ENCODE measurements around the gene ZNHIT6.

The ZNHIT6 gene

DNA sequence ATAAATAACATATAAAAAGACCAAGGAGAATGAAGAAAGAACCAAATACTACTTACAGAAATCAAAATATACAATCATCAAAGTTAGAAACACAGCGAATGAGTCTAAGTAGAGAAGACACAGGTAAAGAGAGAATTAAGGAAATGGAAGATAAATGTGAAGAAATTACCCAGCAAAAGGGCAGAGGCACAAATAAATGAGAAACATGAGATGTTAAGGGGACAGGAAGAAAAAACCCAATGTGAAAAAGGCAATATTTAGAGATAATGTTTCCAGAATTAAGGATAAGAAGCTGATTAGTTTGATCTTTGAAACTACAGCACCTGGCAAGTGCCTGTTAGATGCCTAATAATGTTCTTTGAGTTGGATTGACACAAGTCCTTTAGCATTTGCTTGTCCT is 86.8 kb downstream of the ZNHIT6 start:
- Histone ChIP-seq H3K27me3 (ENCODE audit: insufficient read depth, low read length) (no peaks in the 10 kb centered on the region), H3K36me3 (ENCODE audit: insufficient read depth, low read length) (peaks cover 37% of the 10 kb centered on the region), H3K79me2 (ENCODE audit: control insufficient read depth, insufficient read depth, low read length, unreplicated experiment) (no peaks in the 10 kb centered on the region), H2AFZ (ENCODE audit: low read length, unreplicated experiment) (no peak overlapping the region), H3K4me1 (ENCODE audit: control insufficient read depth, insufficient read depth, low read length, unreplicated experiment) (peaks cover 21% of the 10 kb centered on the region), H3K27ac (ENCODE audit: low read depth, low read length) (no peak overlapping the region), H3K4me3 (ENCODE audit: low read depth, low read length) (no peak overlapping the region)

DNA sequence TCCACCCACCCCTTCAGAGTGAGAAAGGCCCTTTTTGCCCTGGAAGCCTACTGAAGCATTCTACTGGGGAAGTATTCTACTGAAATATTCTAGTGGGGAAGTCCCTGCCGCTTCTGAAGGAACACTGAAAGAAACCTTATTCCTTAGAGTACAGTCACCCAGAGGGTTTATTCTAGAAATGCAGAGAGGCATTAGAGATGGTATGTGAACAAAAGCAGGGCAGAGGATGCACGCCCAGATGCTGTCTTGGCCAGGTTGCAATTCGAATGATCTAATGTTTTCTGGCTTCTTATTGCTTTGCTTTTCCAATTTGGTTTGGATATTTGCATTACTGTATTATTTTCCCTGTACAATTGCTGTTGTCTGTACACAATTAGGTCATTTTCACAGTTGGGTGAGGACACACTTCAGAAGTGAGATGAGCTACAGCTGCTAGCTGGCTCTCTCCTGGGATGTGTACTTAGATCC is 90.6 kb downstream of the ZNHIT6 start:
- Histone ChIP-seq H3K79me2 (ENCODE audit: control insufficient read depth, insufficient read depth, low read length, unreplicated experiment) (no peaks in the 10 kb centered on the region), H3K4me3 (ENCODE audit: low read depth, low read length) (no peak overlapping the region), H3K36me3 (ENCODE audit: insufficient read depth, low read length) (peaks cover 27% of the 10 kb centered on the region), H2AFZ (ENCODE audit: low read length, unreplicated experiment) (no peak overlapping the region), H3K4me1 (ENCODE audit: control insufficient read depth, insufficient read depth, low read length, unreplicated experiment) (peaks cover 29% of the 10 kb centered on the region), H3K27me3 (ENCODE audit: insufficient read depth, low read length) (no peaks in the 10 kb centered on the region), H3K27ac (ENCODE audit: low read depth, low read length) (peak overlapping the region; percentile 39)

DNA sequence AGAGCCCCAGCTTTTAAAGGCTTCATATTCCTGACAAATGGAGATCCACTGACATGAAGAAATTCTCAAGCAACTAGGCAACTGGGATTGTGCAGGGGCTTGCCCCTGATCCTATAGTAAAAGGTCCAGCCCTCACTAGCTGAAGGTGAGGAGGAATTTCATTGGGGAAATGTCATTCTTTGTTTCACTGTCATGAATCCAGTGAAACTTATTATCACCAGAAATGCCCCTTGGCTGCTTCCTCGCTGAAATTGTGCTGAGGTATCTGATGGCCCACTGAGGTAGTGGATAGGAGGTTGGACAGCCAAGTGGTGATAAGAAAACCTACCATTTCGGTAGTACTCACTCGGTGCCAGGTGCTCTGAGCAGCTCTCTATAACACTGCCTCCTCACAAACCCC is 91.5 kb downstream of the ZNHIT6 start:
- no peak overlapping the region for H3K4me3 ChIP-seq (ENCODE audit: low read depth, low read length)
- H3K27me3 ChIP-seq (ENCODE audit: insufficient read depth, low read length): no peaks in the 10 kb centered on the region
- H2AFZ ChIP-seq (ENCODE audit: low read length, unreplicated experiment): no peak overlapping the region
- H3K4me1 ChIP-seq (ENCODE audit: control insufficient read depth, insufficient read depth, low read length, unreplicated experiment): peaks cover 34% of the 10 kb centered on the region
- H3K79me2 ChIP-seq (ENCODE audit: control insufficient read depth, insufficient read depth, low read length, unreplicated experiment): no peaks in the 10 kb centered on the region
- H3K27ac ChIP-seq (ENCODE audit: low read depth, low read length): no peak overlapping the region
- peaks cover 18% of the 10 kb centered on the region for H3K36me3 ChIP-seq (ENCODE audit: insufficient read depth, low read length)

DNA sequence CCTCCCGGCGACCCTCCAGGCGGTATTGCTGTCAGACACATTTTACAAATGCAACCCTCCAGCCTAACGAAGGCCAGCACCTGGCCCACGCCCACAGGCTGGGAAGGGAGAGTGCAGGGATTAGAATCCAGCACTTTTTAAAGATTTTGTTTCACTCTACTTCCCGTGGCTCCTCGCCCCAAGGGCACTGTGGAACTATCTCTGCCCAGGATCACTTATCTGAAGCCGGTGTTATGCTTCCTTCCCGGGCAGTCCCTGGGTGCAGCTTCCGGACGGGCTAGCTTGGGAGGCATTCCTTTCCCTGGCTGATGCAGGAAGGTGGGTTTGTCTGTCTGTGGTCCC is 91.9 kb downstream of the ZNHIT6 start:
- Histone ChIP-seq H3K36me3 (ENCODE audit: insufficient read depth, low read length) (peaks cover 14% of the 10 kb centered on the region), H2AFZ (ENCODE audit: low read length, unreplicated experiment) (no peak overlapping the region), H3K4me1 (ENCODE audit: control insufficient read depth, insufficient read depth, low read length, unreplicated experiment) (peaks cover 38% of the 10 kb centered on the region), H3K27me3 (ENCODE audit: insufficient read depth, low read length) (no peaks in the 10 kb centered on the region), H3K79me2 (ENCODE audit: control insufficient read depth, insufficient read depth, low read length, unreplicated experiment) (no peaks in the 10 kb centered on the region), H3K27ac (ENCODE audit: low read depth, low read length) (no peak overlapping the region), H3K4me3 (ENCODE audit: low read depth, low read length) (no peak overlapping the region)

DNA sequence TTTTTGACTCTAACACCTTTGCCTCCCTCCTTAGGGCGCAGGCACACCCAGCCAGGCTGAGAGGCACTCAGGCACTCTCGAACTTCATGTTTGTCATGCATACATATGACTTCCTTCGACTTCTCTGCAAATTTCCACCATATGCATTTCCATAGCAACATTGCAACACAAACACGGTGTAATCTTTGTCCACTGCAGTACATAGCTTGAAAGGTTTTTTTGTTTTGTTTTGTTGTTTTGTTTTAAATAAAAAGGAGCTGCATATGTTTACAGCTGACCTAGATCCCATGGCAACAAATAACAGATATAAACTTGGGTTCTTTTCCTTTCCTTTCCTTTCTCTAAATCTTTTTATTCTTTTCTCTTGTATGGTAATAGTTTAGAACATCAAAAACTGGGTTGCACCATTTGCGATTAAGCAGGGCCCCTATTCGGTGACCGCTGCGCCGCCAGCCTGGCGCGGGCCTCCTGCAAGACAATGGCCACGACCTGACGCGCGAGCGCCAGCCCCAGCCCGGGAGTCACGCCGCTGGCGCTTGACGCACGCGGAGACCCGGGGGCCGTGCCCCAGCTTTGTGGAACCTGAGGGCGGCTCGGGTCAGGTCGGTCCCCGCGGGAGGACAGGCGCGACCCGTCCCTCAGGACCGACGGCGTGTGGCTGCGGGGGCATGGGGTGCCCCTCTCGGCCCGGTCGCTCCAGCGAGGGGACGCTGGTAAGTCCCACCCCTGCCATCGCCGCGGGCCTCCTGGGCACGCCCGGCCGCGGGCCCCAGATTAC is 92.5 kb downstream of the ZNHIT6 start:
- H3K4me1 ChIP-seq (ENCODE audit: control insufficient read depth, insufficient read depth, low read length, unreplicated experiment): peaks cover 43% of the 10 kb centered on the region
- H3K27ac ChIP-seq (ENCODE audit: low read depth, low read length): no peak overlapping the region
- H3K79me2 ChIP-seq (ENCODE audit: control insufficient read depth, insufficient read depth, low read length, unreplicated experiment): no peaks in the 10 kb centered on the region
- no peaks in the 10 kb centered on the region for H3K27me3 ChIP-seq (ENCODE audit: insufficient read depth, low read length)
- H3K4me3 ChIP-seq (ENCODE audit: low read depth, low read length): no peak overlapping the region
- H3K36me3 ChIP-seq (ENCODE audit: insufficient read depth, low read length): peaks cover 9% of the 10 kb centered on the region
- no peak overlapping the region for H2AFZ ChIP-seq (ENCODE audit: low read length, unreplicated experiment)

DNA sequence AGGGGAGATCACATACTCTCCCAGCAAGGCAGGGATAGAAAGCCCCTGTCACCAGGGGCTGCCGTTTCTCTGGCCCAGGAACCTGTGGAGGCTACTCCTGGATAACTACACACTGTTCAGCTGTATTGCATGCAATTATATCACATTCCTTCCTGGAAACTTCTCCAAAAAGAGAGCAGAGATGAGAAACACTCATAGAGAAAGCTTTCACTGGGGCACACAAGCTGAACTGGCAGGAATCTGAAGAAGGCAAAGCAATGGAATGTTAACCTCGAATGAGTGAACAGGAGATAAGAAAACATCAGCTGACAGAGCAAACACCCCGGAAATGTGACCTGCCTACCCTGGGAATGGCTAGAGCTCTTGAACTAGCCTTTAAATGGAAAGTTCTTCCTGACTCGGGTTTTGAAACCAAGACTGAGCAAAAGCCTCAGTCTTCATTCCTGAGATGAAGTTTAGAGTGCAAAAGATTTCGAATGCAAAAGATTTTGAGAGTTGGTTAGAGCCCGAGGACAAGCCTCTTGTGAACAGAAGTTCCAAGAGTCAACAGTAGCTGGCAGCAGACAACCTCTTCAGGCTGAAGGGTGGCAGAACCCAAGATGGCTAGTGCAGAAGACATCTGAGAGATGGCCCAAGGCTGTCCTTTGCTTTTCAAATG is 95.4 kb downstream of the ZNHIT6 start:
- Histone ChIP-seq H3K4me1 (ENCODE audit: control insufficient read depth, insufficient read depth, low read length, unreplicated experiment) (peaks cover 71% of the 10 kb centered on the region), H3K27ac (ENCODE audit: low read depth, low read length) (peak overlapping the region; percentile 99), H2AFZ (ENCODE audit: low read length, unreplicated experiment) (peak overlapping the region; percentile 57)

DNA sequence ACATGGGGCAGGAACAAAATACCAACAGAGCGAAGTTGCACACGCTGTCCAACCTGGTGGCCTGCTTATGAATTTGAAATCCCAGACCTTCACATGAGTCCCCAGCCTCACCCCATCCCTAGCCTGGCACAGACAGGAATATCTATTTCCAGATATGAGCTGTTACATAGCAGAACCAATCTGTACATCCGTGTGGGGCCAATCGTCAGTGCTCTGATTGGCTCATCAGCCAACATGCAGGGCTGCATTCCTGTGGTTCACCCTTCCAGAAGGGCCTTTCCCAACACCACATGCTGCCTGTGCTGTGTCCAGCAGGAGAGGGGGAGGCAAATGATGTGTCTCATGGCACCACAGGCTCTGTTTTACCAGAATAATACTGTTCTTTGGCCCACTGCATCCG is 96.4 kb downstream of the ZNHIT6 start:
- Histone ChIP-seq H3K27ac (ENCODE audit: low read depth, low read length) (peak overlapping the region; percentile 99), H3K4me1 (ENCODE audit: control insufficient read depth, insufficient read depth, low read length, unreplicated experiment) (peaks cover 72% of the 10 kb centered on the region), H3K79me2 (ENCODE audit: control insufficient read depth, insufficient read depth, low read length, unreplicated experiment) (no peaks in the 10 kb centered on the region), H3K36me3 (ENCODE audit: insufficient read depth, low read length) (peaks cover 3% of the 10 kb centered on the region), H2AFZ (ENCODE audit: low read length, unreplicated experiment) (no peak overlapping the region), H3K4me3 (ENCODE audit: low read depth, low read length) (peak overlapping the region; percentile 39; the same call in 1 of the 2 replicates), H3K27me3 (ENCODE audit: insufficient read depth, low read length) (no peaks in the 10 kb centered on the region)

More for the DNA sequence above, 95.4 kb downstream of the ZNHIT6 start:
- Histone ChIP-seq H3K36me3 (ENCODE audit: insufficient read depth, low read length) (peaks cover 3% of the 10 kb centered on the region), H3K79me2 (ENCODE audit: control insufficient read depth, insufficient read depth, low read length, unreplicated experiment) (no peaks in the 10 kb centered on the region), H3K4me3 (ENCODE audit: low read depth, low read length) (peak overlapping the region; percentile 41), H3K27me3 (ENCODE audit: insufficient read depth, low read length) (no peaks in the 10 kb centered on the region)

DNA sequence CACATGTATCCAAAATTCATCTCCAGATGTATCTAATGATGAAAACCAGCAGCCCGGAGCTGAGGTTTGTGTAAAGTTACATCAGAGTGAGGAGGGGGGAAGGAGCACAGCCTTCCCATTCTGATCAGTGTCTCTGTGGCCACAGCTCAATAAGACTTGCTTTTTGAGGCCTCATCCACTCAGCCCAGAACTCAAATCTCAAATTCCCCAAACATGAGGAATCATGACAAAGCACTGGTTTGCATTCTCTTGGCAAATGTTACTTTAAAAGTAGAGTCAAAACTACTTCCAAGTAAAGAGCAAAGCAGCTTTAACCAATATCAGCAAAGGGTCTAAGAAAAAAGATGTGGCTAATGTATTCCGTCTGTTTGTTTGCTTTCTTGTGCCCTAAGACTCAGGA is 96.8 kb downstream of the ZNHIT6 start:
- Histone ChIP-seq H3K4me1 (ENCODE audit: control insufficient read depth, insufficient read depth, low read length, unreplicated experiment) (peaks cover 77% of the 10 kb centered on the region), H2AFZ (ENCODE audit: low read length, unreplicated experiment) (no peak overlapping the region), H3K36me3 (ENCODE audit: insufficient read depth, low read length) (peaks cover 3% of the 10 kb centered on the region), H3K27me3 (ENCODE audit: insufficient read depth, low read length) (no peaks in the 10 kb centered on the region), H3K27ac (ENCODE audit: low read depth, low read length) (peak overlapping the region; percentile 99), H3K4me3 (ENCODE audit: low read depth, low read length) (peak overlapping the region; percentile 39), H3K79me2 (ENCODE audit: control insufficient read depth, insufficient read depth, low read length, unreplicated experiment) (no peaks in the 10 kb centered on the region)

DNA sequence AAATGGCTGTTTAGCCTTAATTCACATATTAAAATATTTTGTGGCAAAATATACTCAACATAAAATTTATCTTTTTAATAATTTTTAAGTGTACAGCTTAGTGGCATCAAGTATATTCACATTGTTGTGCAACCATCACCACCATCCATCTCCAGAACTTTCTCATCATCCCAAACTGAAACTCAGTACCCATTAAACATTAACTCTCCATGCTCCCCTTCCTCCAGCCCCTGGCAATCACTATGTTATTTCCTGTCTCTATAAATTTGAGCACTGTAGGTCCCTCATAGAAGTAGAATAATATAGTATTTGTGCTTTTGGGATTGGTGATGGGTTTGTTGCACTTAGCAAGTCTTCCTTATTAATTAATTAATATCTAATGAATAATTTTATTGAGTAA is 98.3 kb downstream of the ZNHIT6 start:
- Histone ChIP-seq H2AFZ (ENCODE audit: low read length, unreplicated experiment) (no peak overlapping the region), H3K27me3 (ENCODE audit: insufficient read depth, low read length) (no peaks in the 10 kb centered on the region), H3K79me2 (ENCODE audit: control insufficient read depth, insufficient read depth, low read length, unreplicated experiment) (no peaks in the 10 kb centered on the region), H3K4me1 (ENCODE audit: control insufficient read depth, insufficient read depth, low read length, unreplicated experiment) (peaks cover 81% of the 10 kb centered on the region), H3K36me3 (ENCODE audit: insufficient read depth, low read length) (peaks cover 3% of the 10 kb centered on the region), H3K4me3 (ENCODE audit: low read depth, low read length) (no peak overlapping the region), H3K27ac (ENCODE audit: low read depth, low read length) (peak overlapping the region; percentile 99)

DNA sequence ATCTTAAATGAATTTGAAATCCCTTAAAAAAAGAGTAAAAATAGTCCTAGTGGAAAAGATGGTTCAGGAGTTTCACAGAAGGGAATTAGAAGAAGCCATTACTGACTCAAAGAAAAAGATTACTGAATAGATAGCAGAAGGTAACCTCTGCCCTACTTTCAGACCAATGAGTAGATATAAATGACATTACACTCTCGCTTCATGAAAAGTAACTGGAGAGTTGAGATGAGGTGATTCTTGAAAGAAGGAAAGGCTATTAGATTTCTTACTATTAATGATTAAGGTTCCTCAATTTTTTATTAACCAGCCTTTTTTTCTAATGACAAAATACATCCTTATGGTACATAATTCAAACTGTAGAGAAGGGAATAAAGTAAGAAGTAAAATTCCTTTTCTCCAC is 99.4 kb downstream of the ZNHIT6 start:
- H3K4me3 ChIP-seq (ENCODE audit: low read depth, low read length): no peak overlapping the region
- H2AFZ ChIP-seq (ENCODE audit: low read length, unreplicated experiment): no peak overlapping the region
- H3K79me2 ChIP-seq (ENCODE audit: control insufficient read depth, insufficient read depth, low read length, unreplicated experiment): no peaks in the 10 kb centered on the region
- H3K27ac ChIP-seq (ENCODE audit: low read depth, low read length): peak overlapping the region; percentile 99
- H3K4me1 ChIP-seq (ENCODE audit: control insufficient read depth, insufficient read depth, low read length, unreplicated experiment): peaks cover 77% of the 10 kb centered on the region
- H3K27me3 ChIP-seq (ENCODE audit: insufficient read depth, low read length): no peaks in the 10 kb centered on the region
- peaks cover 3% of the 10 kb centered on the region; the same call in 1 of the 2 replicates for H3K36me3 ChIP-seq (ENCODE audit: insufficient read depth, low read length)

DNA sequence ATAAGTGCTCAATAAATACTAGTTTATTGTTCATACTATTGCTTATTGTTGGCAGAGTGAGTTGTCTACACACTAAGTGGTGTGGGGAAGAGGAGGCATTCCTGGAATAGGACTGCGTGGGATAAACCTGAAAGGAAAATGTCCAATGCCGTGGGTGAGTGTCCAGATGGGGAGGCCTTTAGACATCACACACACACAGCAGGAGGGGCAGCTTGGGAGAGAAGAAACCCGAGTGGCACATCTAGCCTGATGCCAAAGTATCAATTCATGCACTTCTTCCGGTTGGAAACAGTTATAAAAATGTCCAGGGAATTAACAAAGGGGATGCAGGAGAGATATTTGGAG is 100.3 kb downstream of the ZNHIT6 start:
- H3K27ac ChIP-seq (ENCODE audit: low read depth, low read length): peak overlapping the region; percentile 99
- H3K4me3 ChIP-seq (ENCODE audit: low read depth, low read length): peak overlapping the region; percentile 52; the same call in 1 of the 2 replicates
- no peak overlapping the region for H2AFZ ChIP-seq (ENCODE audit: low read length, unreplicated experiment)
- no peaks in the 10 kb centered on the region for H3K27me3 ChIP-seq (ENCODE audit: insufficient read depth, low read length)
- peaks cover 67% of the 10 kb centered on the region for H3K4me1 ChIP-seq (ENCODE audit: control insufficient read depth, insufficient read depth, low read length, unreplicated experiment)
- no peaks in the 10 kb centered on the region for H3K79me2 ChIP-seq (ENCODE audit: control insufficient read depth, insufficient read depth, low read length, unreplicated experiment)
- peaks cover 3% of the 10 kb centered on the region; the same call in 1 of the 2 replicates for H3K36me3 ChIP-seq (ENCODE audit: insufficient read depth, low read length)
